Trophoblast cell (in vitro differentiated cells and primary cell): ENCODE measurements around the gene GPR137B.
"Not testable (repeated sequence)": the region's sequence is repeated elsewhere in the genome, so short reads cannot be mapped to it uniquely, and the experiment has no call there.

Source experiments
- DNase-seq, 2 donors: peaks; one replicate each; pipeline ENCODE4 v3.0.0-alpha.2; 2016
- H2AFZ ChIP-seq: 2 replicates; pipeline ENCODE4 v1.6.1; 2013; ENCODE audit warnings: low read length, moderate library complexity, mild to moderate bottlenecking; ENCODE audit not compliant: insufficient read depth, poor library complexity
- H2AK5ac ChIP-seq: 2 replicates; pipeline ENCODE4 v1.6.1; 2013; ENCODE audit warnings: mild to moderate bottlenecking, low read length
- H2BK120ac ChIP-seq: 2 replicates; pipeline ENCODE4 v1.6.1; 2013; ENCODE audit warnings: low read length, mild to moderate bottlenecking, moderate library complexity; ENCODE audit not compliant: insufficient read depth, poor library complexity
- H2BK12ac ChIP-seq: 2 replicates; pipeline ENCODE4 v1.6.1; 2013; ENCODE audit warnings: mild to moderate bottlenecking, low read length, moderate library complexity
- H2BK5ac ChIP-seq: 2 replicates; pipeline ENCODE4 v1.6.1; 2013; ENCODE audit warnings: low read length, low read depth, moderate library complexity, mild to moderate bottlenecking; ENCODE audit not compliant: poor library complexity
- H3K14ac ChIP-seq: 2 replicates; pipeline ENCODE4 v1.6.1; 2013; ENCODE audit warnings: mild to moderate bottlenecking, low read length
- H3K18ac ChIP-seq: 2 replicates; pipeline ENCODE4 v1.6.1; 2013; ENCODE audit warnings: mild to moderate bottlenecking, low read length
- H3K23ac ChIP-seq: 2 replicates; pipeline ENCODE4 v1.6.1; 2013; ENCODE audit warnings: low read length
- H3K27ac ChIP-seq: 2 replicates; pipeline ENCODE4 v1.5.1; 2013; ENCODE audit warnings: low read depth, mild to moderate bottlenecking, inconsistent platforms, low read length, moderate library complexity
- H3K27me3 ChIP-seq: 2 replicates; pipeline ENCODE4 v1.6.1; 2013; ENCODE audit warnings: inconsistent platforms, mild to moderate bottlenecking, low read length, moderate library complexity; ENCODE audit not compliant: insufficient read depth
- H3K36me3 ChIP-seq, 2 experiments: 1 replicate in 1 of 2; 2 replicates in 1 of 2; pipeline ENCODE4 v1.6.1; 2013; ENCODE audit warnings: low read length in 2 of 2, mild to moderate bottlenecking in 2 of 2, moderate library complexity in 1 of 2; ENCODE audit not compliant: insufficient read depth in 2 of 2, control insufficient read depth in 1 of 2
- H3K4ac ChIP-seq: 2 replicates; pipeline ENCODE4 v1.6.1; 2013; ENCODE audit warnings: low read depth, mild to moderate bottlenecking, low read length, moderate library complexity
- H3K4me1 ChIP-seq, 2 experiments: 1 replicate in 1 of 2; 2 replicates in 1 of 2; pipeline ENCODE4 v1.6.1; 2013; ENCODE audit warnings: low read length in 2 of 2, mild to moderate bottlenecking in 2 of 2, moderate library complexity in 1 of 2; ENCODE audit not compliant: insufficient read depth in 2 of 2, control insufficient read depth in 1 of 2
- H3K4me2 ChIP-seq: 2 replicates; pipeline ENCODE4 v1.6.1; 2013; ENCODE audit warnings: inconsistent platforms, mild to moderate bottlenecking, low read length, moderate library complexity
- H3K4me3 ChIP-seq: 2 replicates; pipeline ENCODE4 v1.5.1; 2013; ENCODE audit warnings: mild to moderate bottlenecking, low read depth, low read length, inconsistent platforms
- H3K79me1 ChIP-seq: one replicate; pipeline ENCODE4 v1.6.1; 2013; ENCODE audit warnings: low read length
- H3K79me2 ChIP-seq: 2 replicates; pipeline ENCODE4 v1.6.1; 2013; ENCODE audit warnings: low read length, mild to moderate bottlenecking; ENCODE audit not compliant: control insufficient read depth, insufficient read depth, poor library complexity
- H3K9ac ChIP-seq: 2 replicates; pipeline ENCODE4 v1.6.1; 2013; ENCODE audit warnings: mild to moderate bottlenecking, low read length
- H3K9me3 ChIP-seq: 2 replicates; pipeline ENCODE4 v1.6.1; 2013; ENCODE audit warnings: low read depth, mild to moderate bottlenecking, control low read depth, inconsistent platforms, low read length; ENCODE audit not compliant: insufficient read depth
- H4K12ac ChIP-seq: 2 replicates; pipeline ENCODE4 v1.6.1; 2013; ENCODE audit warnings: low read depth, mild to moderate bottlenecking, low read length, moderate library complexity
- H4K8ac ChIP-seq: 2 replicates; pipeline ENCODE4 v1.6.1; 2013; ENCODE audit warnings: low read depth, mild to moderate bottlenecking, low read length, moderate library complexity
- H4K91ac ChIP-seq: one replicate; pipeline ENCODE4 v1.6.1; 2013; ENCODE audit warnings: low read depth, mild to moderate bottlenecking, low read length, moderate library complexity
- WGBS: extraction: QIAGEN DNeasy Blood & Tissue Kit; methylation state at CpG from one replicate; pipeline ENCODE4 v1.1.7; 2013; ENCODE audit warnings: missing lambda C conversion rate; ENCODE audit not compliant: insufficient read length, insufficient coverage; ENCODE audit errors: extremely low coverage; 5-methylcytosine and 5-hydroxymethylcytosine counted together

The GPR137B gene

DNA sequence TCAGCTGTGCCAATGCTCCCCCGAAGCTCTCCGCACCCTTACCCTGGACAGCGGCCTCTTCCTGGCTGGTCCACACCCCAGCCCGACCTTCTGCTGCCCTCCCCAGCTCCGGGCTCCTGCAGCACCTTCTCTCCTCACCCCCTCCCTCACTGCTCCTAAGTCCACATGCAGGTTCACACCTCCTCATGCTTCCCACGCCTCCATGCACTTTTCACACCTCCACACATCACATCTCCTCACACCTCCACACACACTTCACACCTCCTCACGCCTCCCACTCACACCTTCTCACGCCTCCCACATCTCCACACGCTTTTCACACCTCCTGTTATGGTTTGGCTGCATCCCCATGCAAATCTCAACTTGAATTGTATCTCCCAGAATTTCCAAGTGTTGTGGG is 18.9 kb downstream of the GPR137B start:
- Histone ChIP-seq H3K23ac (no peak overlapping the region), H2AK5ac (no peak overlapping the region), H3K27me3 (no peaks in the 10 kb centered on the region), H2BK120ac (no peak overlapping the region), H4K8ac (no peak overlapping the region), H4K91ac (no peak overlapping the region), H4K12ac (no peak overlapping the region), H3K14ac (no peak overlapping the region), H3K18ac (no peak overlapping the region), H3K4me2 (no peak overlapping the region), H3K9me3 (peaks cover 10% of the 10 kb centered on the region), H2BK5ac (no peak overlapping the region), H2BK12ac (no peak overlapping the region), H3K27ac (no peak overlapping the region), H3K79me2 (no peaks in the 10 kb centered on the region), H3K36me3 (peaks cover 0 to 2% of the 10 kb centered on the region in 2 experiments), H3K4me3 (peak overlapping the region; percentile 2), H3K9ac (no peak overlapping the region), H3K4ac (no peak overlapping the region), H3K4me1 (no peaks in the 10 kb centered on the region), H3K79me1 (no peaks in the 10 kb centered on the region), H2AFZ (no peak overlapping the region)
- 100% methylated on average over 3 of the region's 9 CpGs for WGBS
- DNase-seq = no peak

DNA sequence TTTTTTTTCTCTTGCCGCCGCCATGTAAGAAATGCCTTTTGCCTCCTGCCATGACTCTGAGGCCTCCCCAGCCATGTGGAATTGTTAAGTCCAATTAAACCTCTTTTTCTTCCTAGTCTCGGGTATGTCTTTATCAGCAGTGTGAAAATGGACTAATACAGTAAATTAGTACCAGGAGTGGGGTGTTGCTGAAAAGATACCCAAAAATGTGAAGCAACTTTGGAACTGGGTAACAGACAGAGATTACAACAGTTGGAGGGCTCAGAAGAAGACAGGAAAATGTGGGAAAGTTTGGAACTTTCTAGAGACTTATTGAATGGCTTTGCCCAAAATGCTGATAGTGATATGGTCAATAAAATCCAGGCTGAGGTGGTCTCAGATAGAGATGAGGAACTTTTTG is 19.4 kb downstream of the GPR137B start:
- not testable (repeated sequence) for H3K23ac ChIP-seq, H2AFZ ChIP-seq, H3K36me3 ChIP-seq, H3K4me1 ChIP-seq, H4K91ac ChIP-seq, H3K4me2 ChIP-seq, H3K4ac ChIP-seq, H2BK5ac ChIP-seq, H2BK12ac ChIP-seq, DNase-seq, H3K9ac ChIP-seq, H3K14ac ChIP-seq, H2AK5ac ChIP-seq, H3K79me2 ChIP-seq, H3K79me1 ChIP-seq, H4K12ac ChIP-seq, H3K18ac ChIP-seq, H4K8ac ChIP-seq, H3K4me3 ChIP-seq, H3K27ac ChIP-seq, H3K27me3 ChIP-seq, H3K9me3 ChIP-seq, H2BK120ac ChIP-seq
- WGBS = no CpG with 5 or more reads among the region's 3 CpGs

- H3K79me1 ChIP-seq = no peaks in the 10 kb centered on the region
- H3K4me1 ChIP-seq = no peaks in the 10 kb centered on the region
- H3K18ac ChIP-seq = no peak overlapping the region
- no peak overlapping the region for H2BK120ac ChIP-seq
- WGBS = 100% methylated on average over 1 of the region's 6 CpGs
- no peak overlapping the region for H4K8ac ChIP-seq
- no peak overlapping the region for H3K4me2 ChIP-seq
- no peak overlapping the region for H3K9ac ChIP-seq
- no peak overlapping the region for H4K91ac ChIP-seq
- no peak overlapping the region for H3K14ac ChIP-seq
- no peak overlapping the region for H2AK5ac ChIP-seq
- peaks cover 0 to 2% of the 10 kb centered on the region in 2 experiments for H3K36me3 ChIP-seq
- no peak overlapping the region for H3K27ac ChIP-seq
- no peak overlapping the region for H3K23ac ChIP-seq
- H3K9me3 ChIP-seq = peaks cover 11% of the 10 kb centered on the region
- DNase-seq = no peak
- no peak overlapping the region for H4K12ac ChIP-seq
- no peak overlapping the region for H3K4me3 ChIP-seq
- no peaks in the 10 kb centered on the region for H3K79me2 ChIP-seq
- H2AFZ ChIP-seq = no peak overlapping the region
- H3K27me3 ChIP-seq = no peaks in the 10 kb centered on the region
- no peak overlapping the region for H3K4ac ChIP-seq
- H2BK5ac ChIP-seq = no peak overlapping the region
- H2BK12ac ChIP-seq = no peak overlapping the region
These were observed 21.3 kb downstream of the GPR137B start for GRCh38 chr1:236163463-236164153.

GRCh38 chr1:236164273-236164672 is 21.9 kb downstream of the GPR137B start:
- Histone ChIP-seq H3K4ac (no peak overlapping the region), H2AK5ac (no peak overlapping the region), H3K23ac (no peak overlapping the region), H3K4me2 (no peak overlapping the region), H3K79me2 (no peaks in the 10 kb centered on the region), H4K91ac (no peak overlapping the region), H3K9me3 (peaks cover 11% of the 10 kb centered on the region), H3K18ac (no peak overlapping the region), H2AFZ (no peak overlapping the region), H4K8ac (no peak overlapping the region), H3K36me3 (peaks cover 0 to 2% of the 10 kb centered on the region in 2 experiments), H2BK12ac (no peak overlapping the region), H3K4me3 (no peak overlapping the region), H3K79me1 (no peaks in the 10 kb centered on the region), H3K27ac (no peak overlapping the region), H3K4me1 (no peaks in the 10 kb centered on the region), H4K12ac (no peak overlapping the region), H3K9ac (no peak overlapping the region), H3K14ac (no peak overlapping the region), H2BK5ac (no peak overlapping the region), H2BK120ac (no peak overlapping the region), H3K27me3 (no peaks in the 10 kb centered on the region)
- no CpG with 5 or more reads among the region's 7 CpGs for WGBS
- no peak for DNase-seq
